GM23248 (cell line): ENCODE data around the gene TTYH1.

Experiments
- EZH2 ChIP-seq: fragments of 200-600 bp; sonication (generic); IDR thresholded peaks from 2 replicates; pipeline ENCODE4 v1.6.1; 2018; ENCODE audit warnings: antibody characterized with exemption, mild to moderate bottlenecking; ENCODE audit not compliant: insufficient read depth, poor library complexity, severe bottlenecking
- EZH2phosphoT487 ChIP-seq: fragments of 200-600 bp; sonication (generic); IDR thresholded peaks from 2 replicates; pipeline ENCODE4 v1.6.1; 2018; ENCODE audit warnings: antibody characterized with exemption, moderate library complexity, mild to moderate bottlenecking, low read depth; ENCODE audit not compliant: insufficient read depth

DNA sequence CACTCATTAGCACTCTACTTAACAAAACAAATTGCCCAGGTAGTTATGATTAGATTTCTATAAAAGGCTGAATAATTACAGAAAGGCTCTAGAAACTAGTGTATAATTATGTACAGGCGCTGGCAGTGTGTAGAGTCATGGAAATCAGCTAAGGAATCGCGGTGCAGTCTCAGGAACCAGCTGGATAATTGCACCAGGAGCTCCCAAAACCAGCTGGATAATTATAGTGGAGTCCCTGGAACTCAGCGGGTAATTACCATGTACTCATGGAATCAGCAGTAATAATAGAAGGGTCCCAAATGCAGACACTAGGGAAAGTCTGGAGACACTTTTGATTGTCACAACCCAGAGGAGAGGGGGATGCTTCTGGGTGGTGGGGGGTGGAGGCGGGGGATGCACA is 23.2 kb upstream of the TTYH1 start:
- TF ChIP-seq EZH2 (no peak), EZH2phosphoT487 (no peak)
